CD4-positive, alpha-beta T cell treated with Interleukin-1 beta for 1 hour (primary cell): Measurements from ENCODE around the gene AKT3.

Experiments
- DNase-seq, 2 donors: peaks; one replicate each; pipeline ENCODE4 v3.0.0-alpha.2; 2020 to 2022

Gene AKT3

GRCh38 chr1:243482141-243483022, 367.7 kb downstream of the AKT3 start:
- no peak for DNase-seq

GRCh38 chr1:243481101-243481500, 368.9 kb downstream of the AKT3 start:
- DNase-seq, result no peak

GRCh38 chr1:243477731-243478290, 372.2 kb downstream of the AKT3 start:
- no peak for DNase-seq

- DNase-seq, result peak in 1 of 2 donors; percentile 15
These were observed 374.1 kb downstream of the AKT3 start for GRCh38 chr1:243475966-243476365.

GRCh38 chr1:243474906-243475305, 375.1 kb downstream of the AKT3 start:
- no peak for DNase-seq

GRCh38 chr1:243474136-243474881, 375.7 kb downstream of the AKT3 start:
- DNase-seq, result no peak

GRCh38 chr1:243473227-243474135, 376.6 kb downstream of the AKT3 start:
- no peak for DNase-seq

GRCh38 chr1:243471754-243472745, 378.0 kb downstream of the AKT3 start:
- no peak for DNase-seq

- DNase-seq, result peak in 1 of 2 donors; percentile 27
These were observed 378.9 kb downstream of the AKT3 start for GRCh38 chr1:243471026-243471685.

- no peak for DNase-seq
These were observed 379.5 kb downstream of the AKT3 start for GRCh38 chr1:243470502-243470901.

- no peak for DNase-seq
These were observed 380.5 kb downstream of the AKT3 start for GRCh38 chr1:243469497-243469896.

- no peak for DNase-seq
These were observed 384.3 kb downstream of the AKT3 start for GRCh38 chr1:243465738-243466137.

GRCh38 chr1:243465081-243465480, 385.0 kb downstream of the AKT3 start:
- no peak for DNase-seq

- no peak for DNase-seq
These were observed 386.9 kb downstream of the AKT3 start for GRCh38 chr1:243462929-243463697.

- no peak for DNase-seq
These were observed 388.3 kb downstream of the AKT3 start for GRCh38 chr1:243461700-243462099.

- no peak for DNase-seq
These were observed 391.0 kb downstream of the AKT3 start for GRCh38 chr1:243459059-243459458.

- no peak for DNase-seq
These were observed 392.6 kb downstream of the AKT3 start for GRCh38 chr1:243457363-243457982.

GRCh38 chr1:243455760-243456651, 394.0 kb downstream of the AKT3 start:
- no peak for DNase-seq
